HEK293 (cell line): Measurements from ENCODE around the gene SYNPO2.
"Not testable (repeated sequence)": the region's sequence is repeated elsewhere in the genome, so short reads cannot be mapped to it uniquely, and the experiment has no call there.

Experiments used
- CTCF ChIA-PET: fragments of 350-600 bp; formaldehyde crosslinking; extraction: SDS; loops from one replicate; lab custom pipeline; 2021; ENCODE audit warnings: antibody characterized with exemption; lab: Yijun Ruan, JAX
- POLR2A ChIA-PET: fragments of 300-600 bp; formaldehyde crosslinking; extraction: SDS; loops from one replicate; lab custom pipeline; 2020; ENCODE audit warnings: antibody characterized with exemption, inconsistent platforms; lab: Yijun Ruan, JAX
- H3K27ac ChIP-seq: fragments of 200-500 bp; sonication (Bioruptor generic); 2 replicates; pipeline ENCODE4 v1.5.1; 2014; ENCODE audit warnings: low read depth, low read length, control low read depth, inconsistent platforms; ENCODE audit errors: extremely low read depth
- H3K36me3 ChIP-seq, 2 experiments: fragments of 200-500 bp in 1 of 2; sonication (Bioruptor generic) in 1 of 2; 1 replicate in 1 of 2; 2 replicates in 1 of 2; pipeline ENCODE4 v1.5.1; 2014 to 2017; ENCODE audit warnings: inconsistent platforms in 2 of 2, low read length in 2 of 2; ENCODE audit not compliant: control insufficient read depth in 2 of 2, insufficient read depth in 1 of 2
- H3K4me1 ChIP-seq: fragments of 200-500 bp; sonication (Bioruptor generic); 2 replicates; pipeline ENCODE4 v1.5.1; 2014; ENCODE audit warnings: mild to moderate bottlenecking, low read length, inconsistent platforms; ENCODE audit not compliant: control insufficient read depth, insufficient read depth
- H3K4me3 ChIP-seq: 2 replicates; pipeline ENCODE4 v1.5.1; 2011; ENCODE audit warnings: low read depth, mild to moderate bottlenecking, control low read depth, low read length, moderate library complexity
- H3K9me3 ChIP-seq: fragments of 200-500 bp; sonication (Bioruptor generic); 2 replicates; pipeline ENCODE4 v1.5.1; 2014; ENCODE audit warnings: low read depth, low read length, inconsistent platforms; ENCODE audit not compliant: control insufficient read depth, insufficient read depth
- GFI1B ChIP-seq: fragments of 450-650 bp; formaldehyde crosslinking; IDR thresholded peaks from 2 replicates; pipeline ENCODE4 v1.5.1; 2016; ENCODE audit warnings: missing biosample characterization, missing genetic modification characterization
- GLIS1 ChIP-seq: fragments of 450-650 bp; formaldehyde crosslinking; IDR thresholded peaks from 2 replicates; pipeline ENCODE4 v1.5.1; 2016; ENCODE audit warnings: missing biosample characterization, missing genetic modification characterization
- SCRT2 ChIP-seq: fragments of 450-650 bp; formaldehyde crosslinking; IDR thresholded peaks from 2 replicates; pipeline ENCODE4 v1.5.1; 2016; ENCODE audit warnings: missing biosample characterization, missing genetic modification characterization
- TCF7L2 ChIP-seq: IDR thresholded peaks from 2 replicates; pipeline ENCODE4 v1.6.1; 2011; ENCODE audit warnings: low read depth, mild to moderate bottlenecking, inconsistent platforms, low read length, moderate library complexity, borderline replicate concordance
- ZEB2 ChIP-seq: fragments of 450-650 bp; formaldehyde crosslinking; IDR thresholded peaks from 2 replicates; pipeline ENCODE4 v1.5.1; 2016; ENCODE audit warnings: missing biosample characterization, missing genetic modification characterization
- ZFP37 ChIP-seq: fragments of 450-650 bp; formaldehyde crosslinking; IDR thresholded peaks from 2 replicates; pipeline ENCODE4 v1.5.1; 2016; ENCODE audit warnings: missing biosample characterization, missing genetic modification characterization
- ZNF114 ChIP-seq: fragments of 450-650 bp; formaldehyde crosslinking; IDR thresholded peaks from 2 replicates; pipeline ENCODE4 v1.5.0; 2017; ENCODE audit warnings: missing biosample characterization, missing genetic modification characterization
- ZNF121 ChIP-seq: fragments of 450-650 bp; formaldehyde crosslinking; IDR thresholded peaks from 2 replicates; pipeline ENCODE4 v1.5.1; 2016; ENCODE audit warnings: missing biosample characterization, missing genetic modification characterization
- ZNF138 ChIP-seq: fragments of 450-650 bp; formaldehyde crosslinking; IDR thresholded peaks from 2 replicates; pipeline ENCODE4 v1.5.1; 2016; ENCODE audit warnings: missing biosample characterization, missing genetic modification characterization, borderline replicate concordance
- ZNF140 ChIP-seq: fragments of 450-650 bp; formaldehyde crosslinking; IDR thresholded peaks from 2 replicates; pipeline ENCODE4 v1.5.1; 2016; ENCODE audit warnings: missing biosample characterization, missing genetic modification characterization
- ZNF169 ChIP-seq: fragments of 450-650 bp; formaldehyde crosslinking; IDR thresholded peaks from 2 replicates; pipeline ENCODE4 v1.5.1; 2016; ENCODE audit warnings: missing biosample characterization, missing genetic modification characterization
- ZNF274 ChIP-seq, 2 experiments: fragments of 200-500 bp in 1 of 2; fragments of 450-650 bp in 1 of 2; sonication (Bioruptor generic) in 1 of 2; formaldehyde crosslinking in 1 of 2; IDR thresholded peaks; 2 replicates each; pipeline versions ENCODE4 v1.5.1 to v1.6.1; 2014 to 2016; ENCODE audit warnings: borderline replicate concordance in 1 of 2, inconsistent platforms in 1 of 2, low read length in 1 of 2, missing biosample characterization in 1 of 2, missing genetic modification characterization in 1 of 2
- ZNF366 ChIP-seq: fragments of 450-650 bp; formaldehyde crosslinking; conservative IDR thresholded peaks from 2 replicates; pipeline ENCODE4 v1.5.1; 2016; ENCODE audit warnings: missing biosample characterization, missing genetic modification characterization
- ZNF529 ChIP-seq: fragments of 450-650 bp; formaldehyde crosslinking; IDR thresholded peaks from 2 replicates; pipeline ENCODE4 v1.5.1; 2017; ENCODE audit warnings: missing genetic modification characterization, missing biosample characterization; ENCODE audit not compliant: insufficient replicate concordance
- ZNF658 ChIP-seq: fragments of 450-650 bp; formaldehyde crosslinking; IDR thresholded peaks from 2 replicates; pipeline ENCODE4; 2016; ENCODE audit warnings: missing biosample characterization, missing genetic modification characterization
- ZNF76 ChIP-seq: fragments of 450-650 bp; formaldehyde crosslinking; IDR thresholded peaks from 2 replicates; pipeline ENCODE4; 2016; ENCODE audit warnings: low read depth, missing biosample characterization, missing genetic modification characterization, borderline replicate concordance
- ZNF843 ChIP-seq: fragments of 450-650 bp; formaldehyde crosslinking; IDR thresholded peaks from 2 replicates; pipeline ENCODE4 v1.5.1; 2016; ENCODE audit warnings: missing biosample characterization, missing genetic modification characterization
- ZSCAN5A ChIP-seq: fragments of 450-650 bp; formaldehyde crosslinking; IDR thresholded peaks from 2 replicates; pipeline ENCODE4 v1.5.1; 2016; ENCODE audit warnings: missing biosample characterization, missing genetic modification characterization
- TF ChIP-seq, protein P1 (sequence below): fragments of 450-650 bp; formaldehyde crosslinking; IDR thresholded peaks from 2 replicates; pipeline ENCODE4 v1.5.1; 2016; ENCODE audit warnings: missing biosample characterization, missing genetic modification characterization
- TF ChIP-seq, protein P2 (sequence below): fragments of 450-650 bp; formaldehyde crosslinking; IDR thresholded peaks from 2 replicates; pipeline ENCODE4 v1.5.1; 2016; ENCODE audit warnings: missing biosample characterization, missing genetic modification characterization
- TF ChIP-seq, protein P3 (sequence below): fragments of 450-650 bp; formaldehyde crosslinking; IDR thresholded peaks from 2 replicates; pipeline ENCODE4 v1.5.1; 2017; ENCODE audit warnings: missing biosample characterization, missing genetic modification characterization
- TF ChIP-seq, protein P4 (sequence below): fragments of 450-650 bp; formaldehyde crosslinking; IDR thresholded peaks from 2 replicates; pipeline ENCODE4 v1.5.1; 2017; ENCODE audit warnings: missing biosample characterization, missing genetic modification characterization

SYNPO2 gene

DNA sequence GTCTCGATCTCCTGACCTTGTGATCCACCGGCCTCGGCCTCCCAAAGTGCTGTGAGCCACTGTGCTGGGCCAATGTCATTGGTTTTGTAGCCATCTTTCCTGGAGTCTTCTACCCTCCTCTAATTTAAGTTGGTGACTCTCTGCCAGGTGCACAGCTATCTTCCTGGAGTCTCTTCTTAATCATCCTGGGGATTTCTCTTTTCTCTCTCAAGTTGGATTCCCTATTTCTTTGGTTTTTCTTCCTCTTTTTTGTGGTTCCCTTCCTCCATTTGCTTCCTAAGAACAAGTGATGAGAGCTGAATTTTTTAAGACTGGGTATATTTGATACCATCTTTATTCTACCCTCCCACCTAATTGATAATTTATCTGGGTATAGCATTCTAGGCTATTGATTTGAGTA is 113.8 kb downstream of the SYNPO2 start (continued):
- TF ChIP-seq, protein P1, sequence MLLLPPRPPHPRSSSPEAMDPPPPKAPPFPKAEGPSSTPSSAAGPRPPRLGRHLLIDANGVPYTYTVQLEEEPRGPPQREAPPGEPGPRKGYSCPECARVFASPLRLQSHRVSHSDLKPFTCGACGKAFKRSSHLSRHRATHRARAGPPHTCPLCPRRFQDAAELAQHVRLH: no peak
- no peak for TF ChIP-seq ZNF169 (tag by site-specific recombination)
- TF ChIP-seq GFI1B (tag by site-specific recombination): no peak
- TF ChIP-seq ZNF658 (tag by site-specific recombination): no peak
- no peak for TF ChIP-seq GLIS1 (tag by site-specific recombination)
- TF ChIP-seq, protein P2, sequence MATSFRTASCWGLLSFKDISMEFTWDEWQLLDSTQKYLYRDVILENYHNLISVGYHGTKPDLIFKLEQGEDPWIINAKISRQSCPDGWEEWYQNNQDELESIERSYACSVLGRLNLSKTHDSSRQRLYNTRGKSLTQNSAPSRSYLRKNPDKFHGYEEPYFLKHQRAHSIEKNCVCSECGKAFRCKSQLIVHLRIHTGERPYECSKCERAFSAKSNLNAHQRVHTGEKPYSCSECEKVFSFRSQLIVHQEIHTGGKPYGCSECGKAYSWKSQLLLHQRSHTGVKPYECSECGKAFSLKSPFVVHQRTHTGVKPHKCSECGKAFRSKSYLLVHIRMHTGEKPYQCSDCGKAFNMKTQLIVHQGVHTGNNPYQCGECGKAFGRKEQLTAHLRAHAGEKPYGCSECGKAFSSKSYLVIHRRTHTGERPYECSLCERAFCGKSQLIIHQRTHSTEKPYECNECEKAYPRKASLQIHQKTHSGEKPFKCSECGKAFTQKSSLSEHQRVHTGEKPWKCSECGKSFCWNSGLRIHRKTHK (tag by site-specific recombination): no peak
- TF ChIP-seq, all 188 proteins: peak for 0

DNA sequence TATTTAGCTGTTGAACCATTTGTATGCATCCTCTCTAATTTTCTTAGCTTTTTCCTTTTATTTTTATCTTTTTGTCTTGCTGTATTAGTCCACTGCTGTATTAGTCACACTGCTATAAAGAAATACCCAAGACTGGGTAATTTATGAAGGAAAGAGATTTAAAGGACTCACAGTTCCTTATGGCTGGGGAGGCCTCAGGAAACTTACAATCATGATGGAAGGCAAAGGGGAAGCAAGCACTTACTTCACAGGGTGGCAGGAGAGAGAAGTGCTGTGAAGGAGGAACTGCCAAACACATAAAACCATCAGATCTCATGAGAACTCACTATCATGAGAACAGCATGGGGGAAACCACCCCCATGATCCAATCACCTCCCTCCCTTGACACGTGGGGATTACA is 114.3 kb downstream of the SYNPO2 start:
- H3K4me1 ChIP-seq, CTCF ChIA-PET, POLR2A ChIA-PET: not testable (repeated sequence)

GRCh38 chr4:119005928-119006460 is 117.3 kb downstream of the SYNPO2 start:
- TF ChIP-seq ZEB2 (tag by site-specific recombination) (no peak), ZNF843 (tag by site-specific recombination) (no peak), ZSCAN5A (tag by site-specific recombination) (no peak), ZNF138 (no peak), ZNF76 (no peak), ZNF366 (tag by site-specific recombination) (no peak), ZNF529 (tag by site-specific recombination) (no peak), ZNF274 (IDR thresholded peaks at IDR 0.05; ENCODE audit: low read length) (no peak), ZNF274 (tag by site-specific recombination; IDR thresholded peaks at IDR 0.05; ENCODE audit: borderline replicate concordance) (no peak), ZNF169 (tag by site-specific recombination) (no peak), ZNF114 (tag by site-specific recombination) (no peak), ZNF121 (tag by site-specific recombination) (no peak), SCRT2 (tag by site-specific recombination) (no peak), TCF7L2 (no peak), ZFP37 (tag by site-specific recombination) (no peak), ZNF140 (tag by site-specific recombination) (no peak)
- TF ChIP-seq, protein P3, sequence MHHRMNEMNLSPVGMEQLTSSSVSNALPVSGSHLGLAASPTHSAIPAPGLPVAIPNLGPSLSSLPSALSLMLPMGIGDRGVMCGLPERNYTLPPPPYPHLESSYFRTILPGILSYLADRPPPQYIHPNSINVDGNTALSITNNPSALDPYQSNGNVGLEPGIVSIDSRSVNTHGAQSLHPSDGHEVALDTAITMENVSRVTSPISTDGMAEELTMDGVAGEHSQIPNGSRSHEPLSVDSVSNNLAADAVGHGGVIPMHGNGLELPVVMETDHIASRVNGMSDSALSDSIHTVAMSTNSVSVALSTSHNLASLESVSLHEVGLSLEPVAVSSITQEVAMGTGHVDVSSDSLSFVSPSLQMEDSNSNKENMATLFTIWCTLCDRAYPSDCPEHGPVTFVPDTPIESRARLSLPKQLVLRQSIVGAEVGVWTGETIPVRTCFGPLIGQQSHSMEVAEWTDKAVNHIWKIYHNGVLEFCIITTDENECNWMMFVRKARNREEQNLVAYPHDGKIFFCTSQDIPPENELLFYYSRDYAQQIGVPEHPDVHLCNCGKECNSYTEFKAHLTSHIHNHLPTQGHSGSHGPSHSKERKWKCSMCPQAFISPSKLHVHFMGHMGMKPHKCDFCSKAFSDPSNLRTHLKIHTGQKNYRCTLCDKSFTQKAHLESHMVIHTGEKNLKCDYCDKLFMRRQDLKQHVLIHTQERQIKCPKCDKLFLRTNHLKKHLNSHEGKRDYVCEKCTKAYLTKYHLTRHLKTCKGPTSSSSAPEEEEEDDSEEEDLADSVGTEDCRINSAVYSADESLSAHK (tag by site-specific recombination): no peak
- TF ChIP-seq, protein P4, sequence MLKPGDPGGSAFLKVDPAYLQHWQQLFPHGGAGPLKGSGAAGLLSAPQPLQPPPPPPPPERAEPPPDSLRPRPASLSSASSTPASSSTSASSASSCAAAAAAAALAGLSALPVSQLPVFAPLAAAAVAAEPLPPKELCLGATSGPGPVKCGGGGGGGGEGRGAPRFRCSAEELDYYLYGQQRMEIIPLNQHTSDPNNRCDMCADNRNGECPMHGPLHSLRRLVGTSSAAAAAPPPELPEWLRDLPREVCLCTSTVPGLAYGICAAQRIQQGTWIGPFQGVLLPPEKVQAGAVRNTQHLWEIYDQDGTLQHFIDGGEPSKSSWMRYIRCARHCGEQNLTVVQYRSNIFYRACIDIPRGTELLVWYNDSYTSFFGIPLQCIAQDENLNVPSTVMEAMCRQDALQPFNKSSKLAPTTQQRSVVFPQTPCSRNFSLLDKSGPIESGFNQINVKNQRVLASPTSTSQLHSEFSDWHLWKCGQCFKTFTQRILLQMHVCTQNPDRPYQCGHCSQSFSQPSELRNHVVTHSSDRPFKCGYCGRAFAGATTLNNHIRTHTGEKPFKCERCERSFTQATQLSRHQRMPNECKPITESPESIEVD (tag by site-specific recombination): no peak
- H3K4me1 ChIP-seq: no peaks in the 10 kb centered on the region
- no peaks in the 10 kb centered on the region for H3K9me3 ChIP-seq
- ChIA-PET CTCF (no interaction called here), POLR2A (no interaction called here)
- no peak overlapping the region for H3K4me3 ChIP-seq
- no peaks in the 10 kb centered on the region for H3K36me3 ChIP-seq
- no peak overlapping the region for H3K27ac ChIP-seq

More for the DNA sequence above, 114.3 kb downstream of the SYNPO2 start:
- not testable (repeated sequence) for H3K9me3 ChIP-seq, H3K27ac ChIP-seq, H3K4me3 ChIP-seq, H3K36me3 ChIP-seq
